ENCODE results near the gene LBHD2. TPM values are rescaled to one million over a fixed set of nuclear protein-coding genes. Genes with fewer than 3 reads are reported as not detected.

The LBHD2 gene
- total and polyA plus RNA-seq, 2 experiments from 2014 or later, result not detected

- Histone ChIP-seq H3K27ac (ENCODE audit: low read depth) (no peak overlapping the region), H3K4me2 (peak overlapping the region; percentile 84), H3K4me1 (ENCODE audit: insufficient read depth) (peaks cover 11% of the 10 kb centered on the region; the same call in 1 of the 2 replicates), H2AFZ (peak overlapping the region; percentile 66; the same call in 1 of the 2 replicates), H3K9me2 (ENCODE audit: insufficient read depth) (no peaks in the 10 kb centered on the region), H3K79me2 (replicated peaks; ENCODE audit: insufficient read depth) (no peaks in the 10 kb centered on the region), H4K20me1 (replicated peaks; ENCODE audit: insufficient read depth) (peaks cover 9% of the 10 kb centered on the region), H3K36me3 (ENCODE audit: insufficient read depth) (no peaks in the 10 kb centered on the region), H3K4me3 (peak overlapping the region; percentile 56), H3F3A (replicated peaks; ENCODE audit: low read depth) (peaks cover 5% of the 10 kb centered on the region; the same call in 1 of the 2 replicates), H3K27me3 (ENCODE audit: insufficient read depth) (peaks cover 60% of the 10 kb centered on the region)
- no peaks in the 10 kb centered on the region; the same call in 2 of the 3 replicates for H3K9me3 Mint-ChIP-seq
- peaks cover 2% of the 10 kb centered on the region; the same call in 1 of the 3 replicates for H3K36me3 Mint-ChIP-seq (ENCODE audit: low read depth)
- H3K4me3 Mint-ChIP-seq, result peak overlapping the region; percentile 64
- H3K27me3 Mint-ChIP-seq (ENCODE audit: insufficient read depth, low read depth, poor library complexity), result peaks cover 50% of the 10 kb centered on the region
- peaks cover 17% of the 10 kb centered on the region for H3K4me1 Mint-ChIP-seq
- H3K27ac Mint-ChIP-seq, result no peak overlapping the region
- DNase-seq (ENCODE audit: low spot score) (no peak), ATAC-seq (no peak)
- TF ChIP-seq NANOG (IDR thresholded peaks at IDR 0.05; ENCODE audit: borderline replicate concordance) (no peak), ZNF114 (CRISPR knock-in tag; IDR thresholded peaks at IDR 0.05) (no peak), STAT1 (IDR thresholded peaks at IDR 0.05; ENCODE audit: unreplicated experiment) (no peak), ETS1 (IDR thresholded peaks at IDR 0.05) (no peak), CREB1 (CRISPR knock-in tag; IDR thresholded peaks at IDR 0.05; ENCODE audit: low read depth) (no peak)
Observed at GRCh38 chr14:103126088-103126872, 42.3 kb downstream of the LBHD2 start.

- Histone ChIP-seq H3K4me1 (ENCODE audit: insufficient read depth) (peaks cover 8% of the 10 kb centered on the region; the same call in 1 of the 2 replicates), H3K36me3 (ENCODE audit: insufficient read depth) (no peaks in the 10 kb centered on the region), H3F3A (replicated peaks; ENCODE audit: low read depth) (0 out of 2 replicates have a peak, but pooled peaks cover 5% of the 10 kb centered on the region), H3K27ac (ENCODE audit: low read depth) (no peak overlapping the region), H3K27me3 (ENCODE audit: insufficient read depth) (peaks cover 58% of the 10 kb centered on the region), H3K79me2 (replicated peaks; ENCODE audit: insufficient read depth) (no peaks in the 10 kb centered on the region), H2AFZ (peak overlapping the region; percentile 66; the same call in 1 of the 2 replicates), H3K4me2 (peak overlapping the region; percentile 84), H3K9me2 (ENCODE audit: insufficient read depth) (no peaks in the 10 kb centered on the region), H3K4me3 (peak overlapping the region; percentile 56), H4K20me1 (replicated peaks; ENCODE audit: insufficient read depth) (peaks cover 9% of the 10 kb centered on the region)
- Mint-ChIP-seq H3K9me3 (no peaks in the 10 kb centered on the region; the same call in 2 of the 3 replicates), H3K36me3 (ENCODE audit: low read depth) (peaks cover 2% of the 10 kb centered on the region; the same call in 1 of the 3 replicates), H3K27me3 (ENCODE audit: insufficient read depth, low read depth, poor library complexity) (peaks cover 50% of the 10 kb centered on the region), H3K27ac (no peak overlapping the region), H3K4me3 (peak overlapping the region; percentile 44; the same call in 2 of the 3 replicates), H3K4me1 (peaks cover 15% of the 10 kb centered on the region)
- peak; percentile 91 for DNase-seq (ENCODE audit: low spot score)
- ATAC-seq, result peak; percentile 54
- no peak for TF ChIP-seq ZNF462 (CRISPR knock-in tag; IDR thresholded peaks at IDR 0.05)
- peak in 1 of 2 experiments; percentile 41; a peak in 2 of 4 replicates for TF ChIP-seq CTCF (conservative IDR thresholded peaks at IDR 0.05; ENCODE audit: low read depth in 2 of 2)
Observed at GRCh38 chr14:103126873-103127304, 42.9 kb downstream of the LBHD2 start.

Measured in GM23338 (cell line).